HUES6 (cell line): Measurements from ENCODE around the gene HOMER2.
"Not testable (repeated sequence)": the region's sequence is repeated elsewhere in the genome, so short reads cannot be mapped to it uniquely, and the experiment has no call there.

ENCODE experiments used
- H3K27ac ChIP-seq: 2 replicates; pipeline ENCODE4 v1.7.0; 2013; ENCODE audit warnings: low read depth, mild to moderate bottlenecking, low read length, inconsistent platforms
- H3K27me3 ChIP-seq: 2 replicates; pipeline ENCODE4 v1.6.1; 2013; ENCODE audit warnings: low read length; ENCODE audit not compliant: control insufficient read depth, insufficient read depth
- H3K36me3 ChIP-seq: 2 replicates; pipeline ENCODE4 v1.6.1; 2013; ENCODE audit warnings: low read length; ENCODE audit not compliant: control insufficient read depth, insufficient read depth
- H3K4me1 ChIP-seq: 2 replicates; pipeline ENCODE4 v1.6.1; 2013; ENCODE audit warnings: low read length; ENCODE audit not compliant: control insufficient read depth, insufficient read depth
- H3K4me3 ChIP-seq: 2 replicates; pipeline ENCODE4 v1.5.1; 2013; ENCODE audit warnings: low read depth, low read length
- H3K9ac ChIP-seq: one replicate; pipeline ENCODE4 v1.6.1; 2013; ENCODE audit warnings: mild to moderate bottlenecking, low read length
- H3K9me3 ChIP-seq: 2 replicates; pipeline ENCODE4 v1.6.1; 2013; ENCODE audit warnings: low read depth, low read length; ENCODE audit not compliant: control insufficient read depth, insufficient read depth

The HOMER2 gene

DNA sequence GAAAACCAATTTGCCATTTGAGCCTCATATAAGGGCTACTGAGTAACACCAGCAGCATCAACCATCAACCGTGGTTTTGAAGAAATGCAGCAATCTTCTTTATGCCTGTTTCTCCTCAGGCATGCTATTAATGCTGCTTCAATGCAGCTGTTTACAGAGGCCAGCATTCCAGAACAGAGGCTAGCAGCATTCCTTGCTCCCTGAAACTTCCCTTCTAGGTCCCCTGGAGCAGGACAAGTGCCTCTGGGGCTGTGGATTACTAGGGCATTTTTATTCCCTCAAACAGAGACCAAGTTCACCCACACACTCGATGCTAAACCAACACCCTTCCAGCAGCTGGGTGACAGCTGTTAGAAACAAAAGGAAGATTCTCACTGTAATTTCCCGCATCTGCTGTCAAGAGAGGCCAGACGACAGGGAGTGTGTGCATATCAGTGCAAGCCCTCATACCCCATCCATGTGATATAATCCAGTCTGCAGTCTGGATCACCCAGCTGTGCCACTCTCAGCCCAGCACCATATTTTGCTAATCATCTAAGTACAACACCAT lies 57.5 kb downstream of the HOMER2 start:
- Histone ChIP-seq H3K27me3 (no peaks in the 10 kb centered on the region), H3K36me3 (no peaks in the 10 kb centered on the region)

DNA sequence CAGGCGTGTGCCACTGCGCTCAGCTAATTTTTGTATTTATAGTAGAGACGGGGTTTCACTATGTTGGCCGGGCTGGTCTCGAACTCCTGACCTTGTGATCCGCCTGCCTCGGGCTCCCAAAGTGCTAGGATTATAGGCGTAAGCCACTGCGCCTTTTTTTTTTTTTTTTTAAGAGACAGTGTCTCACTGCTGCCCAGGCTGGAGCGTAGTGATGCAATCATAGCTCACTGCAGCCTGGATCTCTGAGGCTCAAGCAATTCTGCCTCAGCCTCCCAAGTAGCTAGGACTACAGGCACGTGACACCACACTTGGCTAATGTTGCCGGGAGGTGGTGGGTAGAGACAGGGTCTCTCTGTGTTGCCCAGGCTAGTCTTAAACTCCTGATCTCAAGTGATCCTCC lies 59.0 kb downstream of the HOMER2 start:
- not testable (repeated sequence) for H3K4me1 ChIP-seq, H3K27ac ChIP-seq, H3K27me3 ChIP-seq, H3K9ac ChIP-seq, H3K36me3 ChIP-seq, H3K9me3 ChIP-seq, H3K4me3 ChIP-seq

More for the DNA sequence above, 57.5 kb downstream of the HOMER2 start:
- Histone ChIP-seq H3K27ac (no peak overlapping the region), H3K4me3 (no peak overlapping the region), H3K9ac (no peak overlapping the region), H3K4me1 (peaks cover 9% of the 10 kb centered on the region), H3K9me3 (no peaks in the 10 kb centered on the region)

GRCh38 chr15:82892573-82892972 lies 59.9 kb downstream of the HOMER2 start:
- H3K4me1 ChIP-seq = peaks cover 9% of the 10 kb centered on the region
- no peak overlapping the region for H3K9ac ChIP-seq
- no peak overlapping the region for H3K4me3 ChIP-seq
- H3K27me3 ChIP-seq = no peaks in the 10 kb centered on the region
- H3K27ac ChIP-seq = no peak overlapping the region
- H3K36me3 ChIP-seq = no peaks in the 10 kb centered on the region
- H3K9me3 ChIP-seq = no peaks in the 10 kb centered on the region

GRCh38 chr15:82890995-82891390 lies 61.5 kb downstream of the HOMER2 start:
- Histone ChIP-seq H3K27me3 (no peaks in the 10 kb centered on the region), H3K36me3 (no peaks in the 10 kb centered on the region), H3K4me3 (no peak overlapping the region), H3K9ac (no peak overlapping the region), H3K27ac (no peak overlapping the region), H3K9me3 (no peaks in the 10 kb centered on the region), H3K4me1 (peaks cover 9% of the 10 kb centered on the region)

DNA sequence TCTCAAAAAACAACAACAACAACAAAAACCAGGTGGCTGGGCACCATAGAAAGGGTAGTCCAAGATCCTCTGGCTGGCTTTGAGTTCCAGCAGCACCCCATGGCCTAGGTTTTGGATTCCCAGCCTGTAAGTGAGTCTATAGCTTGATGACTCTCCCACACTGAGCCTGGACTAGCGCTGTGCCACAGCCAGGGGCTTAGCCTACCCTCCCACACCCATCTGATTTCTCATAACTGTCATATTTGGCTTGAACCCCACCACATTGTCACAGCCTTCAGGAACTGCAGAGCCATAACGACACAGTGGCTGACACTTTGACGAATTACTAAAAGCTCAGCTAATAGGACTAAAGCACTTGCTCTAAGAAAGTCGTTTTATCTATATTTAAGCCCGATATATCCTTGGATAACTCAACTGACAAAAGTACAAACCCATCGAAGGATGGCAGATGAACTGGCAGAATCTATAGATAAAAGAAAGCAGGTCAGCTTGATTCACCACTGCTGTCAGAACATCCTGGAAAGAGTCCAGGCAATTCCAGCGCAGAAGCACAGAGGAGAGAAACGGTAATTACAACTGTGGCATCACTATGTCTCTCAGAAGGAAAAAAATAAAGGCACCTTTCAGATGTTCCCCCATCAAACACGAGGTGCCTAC lies 62.1 kb downstream of the HOMER2 start:
- no peaks in the 10 kb centered on the region for H3K9me3 ChIP-seq
- H3K9ac ChIP-seq = no peak overlapping the region
- peaks cover 8% of the 10 kb centered on the region for H3K4me1 ChIP-seq
- H3K36me3 ChIP-seq = no peaks in the 10 kb centered on the region
- H3K4me3 ChIP-seq = no peak overlapping the region
- no peaks in the 10 kb centered on the region for H3K27me3 ChIP-seq
- H3K27ac ChIP-seq = no peak overlapping the region

- H3K36me3 ChIP-seq = no peaks in the 10 kb centered on the region
- no peaks in the 10 kb centered on the region; the same call in 1 of the 2 replicates for H3K4me1 ChIP-seq
- no peak overlapping the region for H3K4me3 ChIP-seq
- no peaks in the 10 kb centered on the region for H3K27me3 ChIP-seq
- H3K27ac ChIP-seq = no peak overlapping the region
- H3K9ac ChIP-seq = no peak overlapping the region
- no peaks in the 10 kb centered on the region for H3K9me3 ChIP-seq
These were observed 70.1 kb downstream of the HOMER2 start for GRCh38 chr15:82882273-82882928.

DNA sequence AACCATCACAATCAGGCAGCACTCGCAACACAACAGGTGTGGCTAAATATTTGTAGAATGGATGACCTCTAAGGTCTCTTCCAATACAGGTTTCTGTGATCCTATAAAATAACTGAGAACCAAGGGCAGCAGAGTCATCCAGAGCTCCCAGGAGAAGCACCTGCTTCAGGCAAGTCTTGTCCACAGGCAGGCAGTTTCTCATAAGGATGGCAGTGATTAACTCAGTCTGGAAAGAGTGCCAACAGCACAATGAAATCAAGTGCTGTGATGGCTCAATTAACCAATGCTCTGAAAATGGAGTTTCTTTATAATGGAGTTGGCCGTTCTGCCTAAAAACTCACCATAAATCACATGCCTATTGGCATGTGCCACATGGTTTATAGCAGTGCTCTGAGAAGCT lies 70.8 kb downstream of the HOMER2 start:
- no peaks in the 10 kb centered on the region for H3K36me3 ChIP-seq
- H3K4me1 ChIP-seq = no peaks in the 10 kb centered on the region; the same call in 1 of the 2 replicates
- H3K27ac ChIP-seq = no peak overlapping the region
- H3K9ac ChIP-seq = no peak overlapping the region
- no peaks in the 10 kb centered on the region for H3K27me3 ChIP-seq
- no peak overlapping the region for H3K4me3 ChIP-seq
- H3K9me3 ChIP-seq = no peaks in the 10 kb centered on the region

DNA sequence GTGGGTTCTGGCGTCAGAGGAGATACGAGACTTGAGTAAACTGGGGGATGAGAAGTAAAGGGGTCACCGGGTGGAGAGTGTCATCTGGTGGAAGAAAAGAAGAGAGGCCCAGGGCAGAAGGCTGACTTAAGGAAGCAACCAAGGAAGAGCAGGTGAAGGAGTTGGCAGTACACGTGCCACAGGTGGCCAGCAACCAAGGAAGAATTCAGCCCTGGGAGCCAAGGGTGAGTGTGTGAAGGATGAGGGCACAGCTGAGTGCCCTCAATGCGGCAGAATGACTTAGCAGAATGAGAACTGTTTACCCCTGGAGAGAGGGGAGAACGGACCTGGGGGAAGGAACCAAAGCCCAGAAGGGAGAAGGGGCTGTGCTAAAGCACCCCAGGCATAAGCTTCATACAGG lies 71.8 kb downstream of the HOMER2 start:
- Histone ChIP-seq H3K36me3 (no peaks in the 10 kb centered on the region), H3K4me1 (no peaks in the 10 kb centered on the region; the same call in 1 of the 2 replicates), H3K9ac (no peak overlapping the region), H3K4me3 (no peak overlapping the region), H3K9me3 (no peaks in the 10 kb centered on the region), H3K27ac (no peak overlapping the region), H3K27me3 (no peaks in the 10 kb centered on the region)

DNA sequence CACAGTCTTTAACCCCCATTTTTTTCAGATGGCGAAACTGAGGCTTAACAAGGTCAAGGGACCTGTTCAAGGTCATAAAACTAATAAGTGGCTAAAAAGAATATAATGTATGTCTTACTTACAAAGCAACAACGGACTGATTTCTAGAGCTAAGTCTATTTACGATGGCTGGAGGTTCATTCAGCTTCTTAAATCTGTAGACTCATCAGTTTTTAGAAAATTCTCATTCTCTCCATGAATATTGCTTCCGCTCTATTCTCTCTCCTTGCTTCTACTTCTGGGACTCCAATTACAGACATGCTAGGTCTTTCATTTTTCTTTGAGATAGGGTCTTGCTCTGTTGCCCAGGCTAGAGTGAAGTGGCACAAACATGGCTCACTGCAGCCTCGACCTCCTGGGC lies 74.2 kb downstream of the HOMER2 start:
- Histone ChIP-seq H3K27me3 (no peaks in the 10 kb centered on the region), H3K36me3 (no peaks in the 10 kb centered on the region), H3K4me3 (no peak overlapping the region)

GRCh38 chr15:82877825-82878224 lies 74.7 kb downstream of the HOMER2 start:
- H3K27me3 ChIP-seq = no peaks in the 10 kb centered on the region

More for the DNA sequence above, 74.2 kb downstream of the HOMER2 start:
- H3K4me1 ChIP-seq = no peaks in the 10 kb centered on the region; the same call in 1 of the 2 replicates
- no peaks in the 10 kb centered on the region for H3K9me3 ChIP-seq
- H3K9ac ChIP-seq = no peak overlapping the region
- H3K27ac ChIP-seq = no peak overlapping the region

DNA sequence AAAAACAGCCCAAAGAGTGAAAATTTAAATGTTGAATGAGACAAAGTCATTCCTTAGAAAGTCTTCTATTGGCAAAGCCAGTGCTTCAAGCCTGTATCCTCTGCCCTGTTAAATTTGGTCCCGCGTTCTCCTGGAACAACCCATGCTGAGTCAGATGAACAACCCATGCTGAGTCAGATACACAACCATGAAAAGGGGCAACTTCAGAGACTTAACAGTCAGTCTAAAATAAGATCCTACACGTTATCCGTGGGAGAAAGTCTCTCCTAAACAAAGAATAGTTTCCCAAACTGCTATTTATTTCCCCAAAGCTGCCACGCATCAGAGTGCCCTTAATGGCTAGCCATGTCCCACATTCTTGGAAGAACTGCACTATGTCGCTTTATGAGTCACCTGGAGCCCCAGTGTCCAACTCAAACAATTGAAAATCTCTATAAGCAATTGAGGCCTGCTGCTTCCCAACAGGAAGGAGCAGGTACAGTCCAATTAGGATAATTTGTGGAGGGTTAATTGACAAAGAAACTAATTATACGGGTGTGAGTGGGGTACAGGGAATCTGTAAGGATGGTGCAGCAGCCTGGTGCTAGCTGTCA lies 77.0 kb downstream of the HOMER2 start:
- Histone ChIP-seq H3K9me3 (no peaks in the 10 kb centered on the region), H3K27ac (no peak overlapping the region), H3K4me1 (no peaks in the 10 kb centered on the region; the same call in 1 of the 2 replicates), H3K36me3 (no peaks in the 10 kb centered on the region), H3K4me3 (no peak overlapping the region), H3K27me3 (no peaks in the 10 kb centered on the region), H3K9ac (no peak overlapping the region)

More at GRCh38 chr15:82877825-82878224, 74.7 kb downstream of the HOMER2 start:
- no peak overlapping the region for H3K27ac ChIP-seq
- no peak overlapping the region for H3K4me3 ChIP-seq
- no peaks in the 10 kb centered on the region for H3K9me3 ChIP-seq
- no peaks in the 10 kb centered on the region for H3K36me3 ChIP-seq
- H3K4me1 ChIP-seq = no peaks in the 10 kb centered on the region; the same call in 1 of the 2 replicates
- H3K9ac ChIP-seq = no peak overlapping the region
